GM12878 (cell line): ENCODE results near the gene SDF4. TPM values are rescaled to one million over a fixed set of nuclear protein-coding genes. Genes with fewer than 3 reads are reported as not detected.

Experiments used
- ATAC-seq: fragments of 200-7000 bp; cut with Tn5 transposase; 3 replicates; pipeline ENCODE4 v1.9.1; 2020; ENCODE audit warnings: mild to moderate bottlenecking, moderate library complexity
- BruUV-seq: library from RNA; stranded (reverse); fragments of 400-500 nt; replicated peaks from 2 replicates; lab custom pipeline; 2021; lab: Mats Ljungman, UMichigan
- CTCF ChIA-PET: fragments of 300-600 bp; sonication (Branson Sonifier 250); formaldehyde crosslinking; extraction: SDS; loops from one replicate; lab custom pipeline; 2021; ENCODE audit warnings: inconsistent platforms; lab: Yijun Ruan, JAX
- POLR2A ChIA-PET: fragments of 350-600 bp; formaldehyde crosslinking; extraction: SDS; loops from one replicate; lab custom pipeline; 2021; ENCODE audit warnings: inconsistent platforms; lab: Charles Lee
- RAD21 ChIA-PET: fragments of 300-600 bp; sonication (Branson Sonifier 250); formaldehyde crosslinking; loops from one replicate; lab custom pipeline; 2023; ENCODE audit warnings: antibody characterized with exemption; ENCODE audit not compliant: unreplicated experiment; lab: Charles Lee
- SMC1A ChIA-PET: fragments of 300-600 bp; sonication (Branson Sonifier 250); formaldehyde crosslinking; loops from one replicate; lab custom pipeline; 2023; ENCODE audit not compliant: unreplicated experiment, uncharacterized antibody; lab: Charles Lee
- DNase-seq: peaks from one replicate; pipeline ENCODE4 v3.0.0-alpha.2; 2011; ENCODE audit warnings: low read depth, low spot score
- FAIRE-seq: peaks from 3 replicates; lab custom pipeline; 2011; peaks lifted over from hg19 to GRCh38; lab: Jason Lieb, UNC
- H2AFZ ChIP-seq: 2 replicates; pipeline ENCODE4 v1.6.0; 2011; ENCODE audit warnings: low read depth, low read length, control low read depth; ENCODE audit not compliant: control insufficient read depth
- H3K27ac ChIP-seq: 2 replicates; pipeline ENCODE4 v1.5.1; 2011; ENCODE audit warnings: control low read depth; ENCODE audit not compliant: control insufficient read depth, insufficient read depth
- H3K27me3 ChIP-seq, 2 experiments: replicated peaks in 1 of 2; 2 replicates each; pipeline versions ENCODE4 v1.6.0 to v1.6.1; 2011; ENCODE audit warnings: low read length in 1 of 2; ENCODE audit not compliant: control insufficient read depth in 2 of 2, insufficient read depth in 2 of 2
- H3K36me3 ChIP-seq, 2 experiments: 2 replicates each; pipeline ENCODE4 v1.5.1; 2011; ENCODE audit warnings: low read length in 1 of 2; ENCODE audit not compliant: control insufficient read depth in 2 of 2, insufficient read depth in 2 of 2
- H3K4me1 ChIP-seq: 2 replicates; pipeline ENCODE4 v1.6.1; 2011; ENCODE audit warnings: mild to moderate bottlenecking, low read length, moderate library complexity, mixed read lengths; ENCODE audit not compliant: control insufficient read depth, insufficient read depth
- H3K4me2 ChIP-seq: 2 replicates; pipeline ENCODE4 v1.6.0; 2011; ENCODE audit warnings: control low read depth; ENCODE audit not compliant: control insufficient read depth, insufficient read depth
- H3K4me3 ChIP-seq: fragments of 200-600 bp; sonication (generic); 2 replicates; pipeline ENCODE4 v1.5.1; 2016
- H3K79me2 ChIP-seq: 2 replicates; pipeline ENCODE4 v1.6.0; 2011; ENCODE audit warnings: low read length; ENCODE audit not compliant: control insufficient read depth, insufficient read depth
- H3K9ac ChIP-seq: 2 replicates; pipeline ENCODE4 v1.8.0; 2011; ENCODE audit warnings: low read length, control low read depth, mixed read lengths; ENCODE audit not compliant: control insufficient read depth, insufficient read depth
- H3K9me3 ChIP-seq: replicated peaks from 3 replicates; pipeline ENCODE4 v1.5.1; 2011; ENCODE audit warnings: mild to moderate bottlenecking, low read length; ENCODE audit not compliant: control insufficient read depth, insufficient read depth
- H4K20me1 ChIP-seq: 2 replicates; pipeline ENCODE4 v1.6.0; 2011; ENCODE audit not compliant: control insufficient read depth, insufficient read depth
- BCL11A ChIP-seq: IDR thresholded peaks from 2 replicates; pipeline ENCODE4 v1.6.1; 2011; ENCODE audit warnings: low read depth, low read length
- BCL3 ChIP-seq: IDR thresholded peaks from 2 replicates; pipeline ENCODE4 v1.6.1; 2011; ENCODE audit warnings: borderline replicate concordance, low read depth, mild to moderate bottlenecking, moderate library complexity, low read length; ENCODE audit not compliant: insufficient read depth, poor library complexity, severe bottlenecking
- CBFB ChIP-seq: IDR thresholded peaks from 2 replicates; pipeline ENCODE4 v1.6.1; 2016; ENCODE audit warnings: antibody characterized with exemption, low read depth
- CHD2 ChIP-seq: IDR thresholded peaks from 2 replicates; pipeline ENCODE4 v1.6.1; 2011; ENCODE audit warnings: low read depth, low read length, improper control_type of control experiment, borderline replicate concordance
- CHD4 ChIP-seq: fragments of 200-600 bp; sonication (generic); IDR thresholded peaks from 2 replicates; pipeline ENCODE4 v1.6.1; 2016; ENCODE audit warnings: mild to moderate bottlenecking
- NR2C2 ChIP-seq: IDR thresholded peaks from 2 replicates; pipeline ENCODE4 v1.6.1; 2011; ENCODE audit warnings: borderline replicate concordance, low read depth; ENCODE audit not compliant: control insufficient read depth, insufficient read length
- NRF1 ChIP-seq: conservative IDR thresholded peaks from 2 replicates; pipeline ENCODE4 v1.6.1; 2011; ENCODE audit warnings: mild to moderate bottlenecking, low read depth, low read length, improper control_type of control experiment
- POLR2AphosphoS5 ChIP-seq: IDR thresholded peaks from 2 replicates; pipeline ENCODE4 v1.6.1; 2011; ENCODE audit warnings: mild to moderate bottlenecking, low read length, inconsistent platforms
- WGBS: methylation state at CpG from one replicate; pipeline ENCODE4 v1.1.6; 2016; ENCODE audit warnings: low lambda C conversion rate; ENCODE audit not compliant: insufficient replicate concordance, insufficient coverage; ENCODE audit errors: missing lambda C conversion rate; 5-methylcytosine and 5-hydroxymethylcytosine counted together
- in situ Hi-C: fragments of 300-500 bp; cut with MboI; formaldehyde crosslinking; loops from 9 replicates; pipeline ENCODE4 v1.14.3; 2018; ENCODE audit warnings: mixed read lengths
- intact Hi-C: fragments of 100-400 bp; cut with micrococcal nuclease; formaldehyde crosslinking; loops from one replicate; pipeline ENCODE4 v1.14.2; 2022; ENCODE audit not compliant: unreplicated experiment
- polyA plus RNA-seq, 11 experiments: library from polyadenylated mRNA; depleted of rRNA in 4 of 11; unstranded in 6 of 11; stranded (reverse) in 5 of 11; fragments of >200 nt; fragmentation: Nextera tagmentation in 4 of 11; fragmentation: Illumina TruSeq in 1 of 11; extraction: Ambion mirVana in 4 of 11; extraction: Trizol in 1 of 11; gene quantifications; 1 replicate in 1 of 11; 2 replicates in 10 of 11; pipeline versions ENCODE4 v1.2.1 to v1.2.3, GENCODE V29; 2011 to 2016; ENCODE audit warnings: inconsistent platforms in 2 of 11, missing spikeins in 2 of 11, low read depth in 1 of 11
- total RNA-seq, 4 experiments: library from RNA; depleted of rRNA in 3 of 4; stranded (reverse); fragments of >200 nt in 3 of 4; fragmentation: Illumina TruSeq in 1 of 4; extraction: Trizol in 1 of 4; gene quantifications; 2 replicates each; pipeline versions ENCODE4 v1.2.1 to v1.2.3, GENCODE V29; 2013 to 2021

The SDF4 gene
- total and polyA plus RNA-seq, 10 of the 15 experiments (the other 5 are each of a cell fraction or from before 2014, with no cell fraction given): 0.44 to 97.2 (median 40.2) TPM

- Histone ChIP-seq H3K4me3 (no peak overlapping the region), H3K9me3 (peaks cover 2% of the 10 kb centered on the region; the same call in 2 of the 3 replicates), H3K9ac (no peak overlapping the region), H3K27me3 (no peaks in the 10 kb centered on the region), H4K20me1 (no peaks in the 10 kb centered on the region), H3K4me2 (no peak overlapping the region), H3K36me3 (no peaks in the 10 kb centered on the region), H3K79me2 (no peaks in the 10 kb centered on the region), H2AFZ (no peak overlapping the region), H3K4me1 (no peaks in the 10 kb centered on the region), H3K27ac (no peak overlapping the region)
- ChIA-PET CTCF (no interaction called here), POLR2A (no interaction called here), RAD21 (no interaction called here), SMC1A (interaction anchor here (0.7 kb wide), 1 partner anchor 24 kb away, joined by 4 read pairs; no protein-coding TSS in a partner anchor)
- 74% methylated on average over 3 of the region's 3 CpGs for WGBS
- no peak for FAIRE-seq
- DNase-seq: no peak
- in situ Hi-C loops: no loop called here
- TF ChIP-seq CHD2 (no peak), POLR2AphosphoS5 (no peak), CHD4 (no peak), NRF1 (no peak), CBFB (no peak), BCL3 (no peak), NR2C2 (no peak), BCL11A (no peak)
- intact Hi-C loops: no loop called here
- ATAC-seq: no peak
- BruUV-seq: no TSS peak
Measured at GRCh38 chr1:1194723-1195122, 37.1 kb downstream of the SDF4 start.
